ENCODE data around the gene PSTPIP2. TPM values are rescaled to one million over a fixed set of nuclear protein-coding genes. Genes with fewer than 3 reads are reported as not detected.

The PSTPIP2 gene
- total and polyA plus RNA-seq, 2 of the 8 experiments (the other 6 are each of a cell fraction or from before 2014, with no cell fraction given), result 1.8 to 2.4 TPM

DNA sequence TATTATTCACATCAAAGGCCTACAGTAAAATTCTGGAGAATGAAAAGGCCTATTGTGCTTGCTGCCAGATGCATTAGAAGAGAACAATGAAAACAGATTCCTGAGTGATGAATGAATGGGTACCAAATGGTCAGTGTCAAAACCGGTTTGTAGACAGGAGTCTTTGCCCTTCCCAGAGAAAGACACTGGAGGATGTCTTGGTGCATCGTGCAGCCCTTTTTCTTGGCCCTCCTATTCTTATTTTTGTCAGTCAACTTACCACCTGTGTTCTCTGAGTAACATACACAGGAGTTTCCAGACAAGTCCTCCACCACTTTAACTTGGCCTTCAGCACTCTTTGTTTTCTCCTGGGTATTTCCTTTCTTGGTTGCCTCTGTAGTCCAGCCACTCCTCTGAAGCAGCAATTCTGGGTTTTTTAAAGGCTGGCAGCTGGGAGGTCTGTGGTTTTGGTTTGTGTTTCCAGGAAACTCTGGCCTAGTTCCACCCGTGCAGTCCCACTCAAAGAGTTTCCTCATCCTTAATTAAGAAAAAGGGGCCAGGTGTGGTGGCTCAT is 29.4 kb downstream of the PSTPIP2 start (continued):
- TF ChIP-seq, protein P1, sequence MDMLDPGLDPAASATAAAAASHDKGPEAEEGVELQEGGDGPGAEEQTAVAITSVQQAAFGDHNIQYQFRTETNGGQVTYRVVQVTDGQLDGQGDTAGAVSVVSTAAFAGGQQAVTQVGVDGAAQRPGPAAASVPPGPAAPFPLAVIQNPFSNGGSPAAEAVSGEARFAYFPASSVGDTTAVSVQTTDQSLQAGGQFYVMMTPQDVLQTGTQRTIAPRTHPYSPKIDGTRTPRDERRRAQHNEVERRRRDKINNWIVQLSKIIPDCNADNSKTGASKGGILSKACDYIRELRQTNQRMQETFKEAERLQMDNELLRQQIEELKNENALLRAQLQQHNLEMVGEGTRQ (IDR thresholded peaks at IDR 0.05; ENCODE audit: low read length), result no peak
- TF ChIP-seq CEBPB (IDR thresholded peaks at IDR 0.05; ENCODE audit: low read depth, low read length) (no peak), SIRT6 (IDR thresholded peaks at IDR 0.05; ENCODE audit: low read length) (no peak), CHD2 (IDR thresholded peaks at IDR 0.05; ENCODE audit: low read length) (no peak), E2F6 (IDR thresholded peaks at IDR 0.05) (no peak), GTF2F1 (IDR thresholded peaks at IDR 0.05; ENCODE audit: borderline replicate concordance, low read depth, low read length) (no peak), SIX5 (IDR thresholded peaks at IDR 0.05; ENCODE audit: low read depth, low read length) (no peak)
- TF ChIP-seq, protein P2, sequence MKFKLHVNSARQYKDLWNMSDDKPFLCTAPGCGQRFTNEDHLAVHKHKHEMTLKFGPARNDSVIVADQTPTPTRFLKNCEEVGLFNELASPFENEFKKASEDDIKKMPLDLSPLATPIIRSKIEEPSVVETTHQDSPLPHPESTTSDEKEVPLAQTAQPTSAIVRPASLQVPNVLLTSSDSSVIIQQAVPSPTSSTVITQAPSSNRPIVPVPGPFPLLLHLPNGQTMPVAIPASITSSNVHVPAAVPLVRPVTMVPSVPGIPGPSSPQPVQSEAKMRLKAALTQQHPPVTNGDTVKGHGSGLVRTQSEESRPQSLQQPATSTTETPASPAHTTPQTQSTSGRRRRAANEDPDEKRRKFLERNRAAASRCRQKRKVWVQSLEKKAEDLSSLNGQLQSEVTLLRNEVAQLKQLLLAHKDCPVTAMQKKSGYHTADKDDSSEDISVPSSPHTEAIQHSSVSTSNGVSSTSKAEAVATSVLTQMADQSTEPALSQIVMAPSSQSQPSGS (IDR thresholded peaks at IDR 0.05; ENCODE audit: low read length), result no peak
